HL-60 (cell line): ENCODE results near the gene TSHZ2.

Source experiments
- DNase-seq, 2 experiments: peaks; one replicate each; pipeline ENCODE4 v3.0.0-alpha.2; 2010 to 2020; ENCODE audit warnings: low read depth in 1 of 2, low spot score in 1 of 2
- H3K27ac ChIP-seq: fragments of 250-450 bp; sonication (Bioruptor Pico); replicated peaks from 2 replicates; pipeline ENCODE4 v1.5.1; 2020; ENCODE audit warnings: mild to moderate bottlenecking, moderate library complexity
- H3K27me3 ChIP-seq: fragments of 250-450 bp; sonication (Bioruptor Pico); 2 replicates; pipeline ENCODE4 v1.5.1; 2021; ENCODE audit warnings: mild to moderate bottlenecking, moderate library complexity; ENCODE audit not compliant: insufficient read depth, poor library complexity, severe bottlenecking
- H3K4me3 ChIP-seq: replicated peaks from 2 replicates; pipeline ENCODE4 v1.5.1; 2011; ENCODE audit warnings: mild to moderate bottlenecking, control low read depth, low read length; ENCODE audit not compliant: insufficient read depth
- GABPA ChIP-seq: IDR thresholded peaks from 2 replicates; pipeline ENCODE4 v1.6.1; 2012; ENCODE audit warnings: low read depth
- POLR2AphosphoS5 ChIP-seq: IDR thresholded peaks from 2 replicates; pipeline ENCODE4 v1.6.1; 2012; ENCODE audit warnings: low read depth
- REST ChIP-seq: IDR thresholded peaks from 2 replicates; pipeline ENCODE4 v1.6.1; 2012; ENCODE audit warnings: low read depth; ENCODE audit not compliant: insufficient replicate concordance
- SPI1 ChIP-seq: IDR thresholded peaks from 2 replicates; pipeline ENCODE4 v1.6.1; 2012; ENCODE audit warnings: low read depth, mild to moderate bottlenecking, borderline replicate concordance
- TF ChIP-seq, protein P1 (sequence below): IDR thresholded peaks from one replicate; pipeline ENCODE4 v1.5.1; 2011; ENCODE audit warnings: low read length, control low read depth, inconsistent platforms; ENCODE audit not compliant: insufficient read depth

Gene TSHZ2

DNA sequence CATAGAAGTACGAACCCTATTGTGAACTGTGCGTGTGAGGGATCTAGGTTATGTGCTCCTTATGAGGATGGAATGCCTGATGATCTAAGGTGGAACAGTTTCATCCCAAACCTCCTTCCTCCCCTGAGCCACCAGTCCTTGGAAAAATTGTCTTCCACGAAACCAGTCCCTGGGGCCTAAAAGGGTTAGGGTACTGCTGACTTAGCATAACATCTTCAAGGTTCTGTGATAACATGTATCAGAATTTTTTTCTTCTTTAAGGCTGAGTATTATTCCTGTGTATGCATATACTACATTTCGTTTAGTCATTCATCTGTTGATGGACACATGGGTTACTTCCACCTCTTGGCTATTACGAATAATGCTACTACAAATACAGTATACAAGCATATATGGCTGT is 80.2 kb downstream of the TSHZ2 start:
- Histone ChIP-seq H3K27me3 (no peaks in the 10 kb centered on the region), H3K4me3 (no peak overlapping the region), H3K27ac (no peak overlapping the region)
- no peak for DNase-seq
- TF ChIP-seq POLR2AphosphoS5 (no peak), REST (no peak), SPI1 (no peak), GABPA (no peak)
- TF ChIP-seq, protein P1, sequence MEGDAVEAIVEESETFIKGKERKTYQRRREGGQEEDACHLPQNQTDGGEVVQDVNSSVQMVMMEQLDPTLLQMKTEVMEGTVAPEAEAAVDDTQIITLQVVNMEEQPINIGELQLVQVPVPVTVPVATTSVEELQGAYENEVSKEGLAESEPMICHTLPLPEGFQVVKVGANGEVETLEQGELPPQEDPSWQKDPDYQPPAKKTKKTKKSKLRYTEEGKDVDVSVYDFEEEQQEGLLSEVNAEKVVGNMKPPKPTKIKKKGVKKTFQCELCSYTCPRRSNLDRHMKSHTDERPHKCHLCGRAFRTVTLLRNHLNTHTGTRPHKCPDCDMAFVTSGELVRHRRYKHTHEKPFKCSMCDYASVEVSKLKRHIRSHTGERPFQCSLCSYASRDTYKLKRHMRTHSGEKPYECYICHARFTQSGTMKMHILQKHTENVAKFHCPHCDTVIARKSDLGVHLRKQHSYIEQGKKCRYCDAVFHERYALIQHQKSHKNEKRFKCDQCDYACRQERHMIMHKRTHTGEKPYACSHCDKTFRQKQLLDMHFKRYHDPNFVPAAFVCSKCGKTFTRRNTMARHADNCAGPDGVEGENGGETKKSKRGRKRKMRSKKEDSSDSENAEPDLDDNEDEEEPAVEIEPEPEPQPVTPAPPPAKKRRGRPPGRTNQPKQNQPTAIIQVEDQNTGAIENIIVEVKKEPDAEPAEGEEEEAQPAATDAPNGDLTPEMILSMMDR: no peak

GRCh38 chr20:53053595-53053994 is 81.4 kb downstream of the TSHZ2 start:
- no peaks in the 10 kb centered on the region for H3K27me3 ChIP-seq
- H3K4me3 ChIP-seq: no peak overlapping the region

DNA sequence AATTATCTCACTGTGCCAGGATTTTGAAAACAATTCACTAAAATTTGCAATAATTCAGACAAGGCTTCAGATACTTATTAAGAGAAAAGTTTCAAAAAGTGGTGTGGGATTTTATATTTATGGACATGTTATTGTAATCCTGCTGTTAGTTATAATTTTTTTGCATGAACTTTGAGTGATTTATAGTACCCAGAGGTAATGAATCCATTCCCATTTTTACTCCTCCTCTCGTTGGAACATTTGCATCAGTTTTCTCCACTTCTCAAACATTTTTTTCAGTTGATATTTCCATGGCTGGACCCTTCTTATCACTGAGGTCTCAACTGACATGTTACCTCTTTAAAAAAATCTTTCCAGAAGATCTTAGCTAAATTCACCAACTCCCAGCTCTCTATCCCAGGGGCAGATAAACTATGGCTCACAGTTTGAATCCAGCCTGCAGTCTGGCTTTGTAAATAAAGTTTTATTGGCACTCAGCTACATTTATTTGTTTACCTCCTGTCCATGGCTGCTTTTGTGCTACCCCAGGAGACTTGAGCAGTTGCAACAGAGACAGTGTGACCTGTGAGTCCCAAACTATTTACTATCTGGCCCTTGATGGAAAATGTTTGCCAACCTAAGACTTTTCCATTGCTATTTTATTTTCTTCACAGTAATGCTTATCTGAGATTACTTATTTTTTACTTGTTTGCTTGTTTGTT is 83.4 kb downstream of the TSHZ2 start:
- Histone ChIP-seq H3K27ac (no peak overlapping the region), H3K4me3 (no peak overlapping the region), H3K27me3 (no peaks in the 10 kb centered on the region)
- TF ChIP-seq GABPA (no peak), POLR2AphosphoS5 (no peak), REST (no peak), SPI1 (no peak)
- TF ChIP-seq, protein P1: no peak
- DNase-seq: no peak

More at GRCh38 chr20:53053595-53053994, 81.4 kb downstream of the TSHZ2 start:
- DNase-seq: no peak
- no peak overlapping the region for H3K27ac ChIP-seq
- TF ChIP-seq, protein P1: no peak
- TF ChIP-seq POLR2AphosphoS5: no peak
- TF ChIP-seq SPI1: no peak
- no peak for TF ChIP-seq GABPA
- no peak for TF ChIP-seq REST
